NCI-H510A treated with DMSO at 0.1 percent for 48 hours (cell line): ENCODE measurements around the gene UBAC2.
"Not testable (repeated sequence)": the region's sequence is repeated elsewhere in the genome, so short reads cannot be mapped to it uniquely, and the experiment has no call there.

Source experiments
- DNase-seq: peaks from one replicate; lab custom pipeline; 2025; lab: John Stamatoyannopoulos, UW

Gene UBAC2

GRCh38 chr13:99214731-99215130 is 14.1 kb downstream of the UBAC2 start:
- no peak for DNase-seq

GRCh38 chr13:99215184-99215830 is 14.7 kb downstream of the UBAC2 start:
- DNase-seq: peak; percentile 15

GRCh38 chr13:99217461-99218110 is 16.9 kb downstream of the UBAC2 start:
- no peak for DNase-seq

GRCh38 chr13:99218126-99218525 is 17.5 kb downstream of the UBAC2 start:
- no peak for DNase-seq

GRCh38 chr13:99218545-99218944 is 17.9 kb downstream of the UBAC2 start:
- no peak for DNase-seq

GRCh38 chr13:99218969-99219368 is 18.3 kb downstream of the UBAC2 start:
- DNase-seq: no peak

- no peak for DNase-seq
Measured at GRCh38 chr13:99220199-99220935, 19.7 kb downstream of the UBAC2 start.

GRCh38 chr13:99221567-99222239 is 21.0 kb downstream of the UBAC2 start:
- DNase-seq: no peak

GRCh38 chr13:99223587-99223986 is 22.9 kb downstream of the UBAC2 start:
- no peak for DNase-seq

GRCh38 chr13:99224021-99224420 is 23.4 kb downstream of the UBAC2 start:
- DNase-seq: no peak

- DNase-seq: no peak
Measured at GRCh38 chr13:99225078-99225477, 24.4 kb downstream of the UBAC2 start.

GRCh38 chr13:99226513-99226912 is 25.9 kb downstream of the UBAC2 start:
- DNase-seq: no peak

GRCh38 chr13:99227331-99227900 is 26.8 kb downstream of the UBAC2 start:
- no peak for DNase-seq

GRCh38 chr13:99227909-99228688 is 27.4 kb downstream of the UBAC2 start:
- no peak for DNase-seq

GRCh38 chr13:99228737-99229691 is 28.4 kb downstream of the UBAC2 start:
- no peak for DNase-seq

- not testable (repeated sequence) for DNase-seq
Measured at GRCh38 chr13:99230588-99230987, 29.9 kb downstream of the UBAC2 start.

- no peak for DNase-seq
Measured at GRCh38 chr13:99230991-99231390, 30.3 kb downstream of the UBAC2 start.

GRCh38 chr13:99231721-99232120 is 31.1 kb downstream of the UBAC2 start:
- no peak for DNase-seq

- DNase-seq: no peak
Measured at GRCh38 chr13:99237981-99238662, 37.5 kb downstream of the UBAC2 start.

- DNase-seq: no peak
Measured at GRCh38 chr13:99246100-99246499, 45.4 kb downstream of the UBAC2 start.
